Neural progenitor cell (in vitro differentiated cells): ENCODE results near the gene EPYC. TPM values are rescaled to one million over a fixed set of nuclear protein-coding genes. Genes with fewer than 3 reads are reported as not detected.

Experiments used
- DNase-seq: peaks from one replicate; pipeline ENCODE4 v3.0.0-alpha.2; 2016; ENCODE audit warnings: low spot score
- H2AFZ ChIP-seq: fragments of 200-600 bp; sonication (generic); replicated peaks from 2 replicates; pipeline ENCODE4 v1.6.1; 2016; ENCODE audit warnings: antibody characterized with exemption
- H3F3A ChIP-seq: fragments of 200-600 bp; sonication (generic); 2 replicates; pipeline ENCODE4 v1.6.1; 2016; ENCODE audit warnings: antibody characterized with exemption, low read depth
- H3K27ac ChIP-seq: fragments of 200-600 bp; sonication (generic); 2 replicates; pipeline ENCODE4 v1.5.1; 2016; ENCODE audit warnings: mild to moderate bottlenecking
- H3K27me3 ChIP-seq: fragments of 200-600 bp; sonication (generic); 2 replicates; pipeline ENCODE4 v1.6.1; 2016; ENCODE audit warnings: mild to moderate bottlenecking, moderate library complexity
- H3K36me3 ChIP-seq: fragments of 200-600 bp; sonication (generic); 2 replicates; pipeline ENCODE4 v1.5.1; 2016
- H3K4me1 ChIP-seq: fragments of 200-600 bp; sonication (generic); 2 replicates; pipeline ENCODE4 v1.6.1; 2016; ENCODE audit warnings: mixed run types
- H3K4me2 ChIP-seq: fragments of 200-600 bp; sonication (generic); 2 replicates; pipeline ENCODE4 v1.6.1; 2016
- H3K4me3 ChIP-seq: fragments of 200-600 bp; sonication (generic); 2 replicates; pipeline ENCODE4 v1.5.1; 2016
- H3K79me2 ChIP-seq: fragments of 200-600 bp; sonication (generic); 2 replicates; pipeline ENCODE4 v1.6.1; 2016; ENCODE audit warnings: low read depth
- H3K9ac ChIP-seq: fragments of 200-600 bp; sonication (generic); 2 replicates; pipeline ENCODE4 v1.6.1; 2016
- H3K9me3 ChIP-seq: fragments of 200-600 bp; sonication (generic); 2 replicates; pipeline ENCODE4 v1.5.1; 2016; ENCODE audit warnings: low read depth
- H4K20me1 ChIP-seq: fragments of 200-600 bp; sonication (generic); 2 replicates; pipeline ENCODE4 v1.6.1; 2016; ENCODE audit warnings: low read depth
- H3K27ac Mint-ChIP-seq: 3 replicates; pipeline ENCODE4 v1.8.0; 2021; ENCODE audit warnings: mixed read lengths
- H3K27me3 Mint-ChIP-seq: 2 replicates; pipeline ENCODE4 v1.8.0; 2022; ENCODE audit warnings: low read depth, mild to moderate bottlenecking, inconsistent platforms, moderate library complexity, mixed read lengths; ENCODE audit not compliant: insufficient read depth
- H3K36me3 Mint-ChIP-seq: 3 replicates; pipeline ENCODE4 v1.8.0; 2021; ENCODE audit warnings: mixed read lengths
- H3K4me1 Mint-ChIP-seq: 3 replicates; pipeline ENCODE4 v1.8.0; 2021; ENCODE audit warnings: mixed read lengths
- H3K4me3 Mint-ChIP-seq: 3 replicates; pipeline ENCODE4 v1.8.0; 2021; ENCODE audit warnings: mild to moderate bottlenecking, moderate library complexity, mixed read lengths
- H3K9me3 Mint-ChIP-seq: 3 replicates; pipeline ENCODE4 v1.8.0; 2020; ENCODE audit warnings: mixed read lengths
- EZH2 ChIP-seq: fragments of 200-600 bp; sonication (generic); IDR thresholded peaks from 2 replicates; pipeline ENCODE4 v1.6.1; 2017; ENCODE audit warnings: antibody characterized with exemption, mild to moderate bottlenecking, moderate library complexity
- EZH2phosphoT487 ChIP-seq: fragments of 200-600 bp; sonication (generic); IDR thresholded peaks from 2 replicates; pipeline ENCODE4 v1.6.1; 2017; ENCODE audit warnings: antibody characterized with exemption
- total RNA-seq: library from RNA; depleted of rRNA; stranded (reverse); fragments of >200 nt; gene quantifications from 2 replicates; pipeline ENCODE4 v1.2.3, GENCODE V29; 2015; ENCODE audit warnings: low replicate concordance
- TF ChIP-seq, protein P1 (sequence below): fragments of 200-600 bp; sonication (generic); IDR thresholded peaks from 2 replicates; pipeline ENCODE4 v1.5.1; 2017; ENCODE audit warnings: antibody characterized with exemption, mild to moderate bottlenecking

Gene EPYC
- total RNA-seq, 1 donor from 2014 or later = not detected

DNA sequence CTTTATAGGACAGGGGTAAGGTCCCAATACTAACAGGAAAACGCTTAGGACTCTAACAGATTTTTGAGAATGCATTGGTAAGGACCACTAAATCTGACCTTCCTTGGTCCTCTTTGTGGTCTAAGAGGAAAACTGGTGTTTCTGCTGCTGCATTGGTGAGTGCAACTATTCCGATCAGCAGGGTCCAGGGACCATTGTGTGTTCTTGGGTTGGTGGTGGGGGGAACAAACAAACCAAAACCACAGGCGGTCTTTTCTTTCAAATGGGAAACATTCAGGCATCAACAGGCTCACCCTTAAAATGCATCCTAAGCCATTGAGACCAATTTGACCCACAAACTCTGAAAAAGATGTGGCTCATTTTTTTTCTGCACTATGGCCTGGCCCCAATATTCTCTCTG is 20.7 kb downstream of the EPYC start:
- Histone ChIP-seq H2AFZ (no peak overlapping the region), H3K4me3 (no peak overlapping the region), H4K20me1 (no peaks in the 10 kb centered on the region), H3K79me2 (no peaks in the 10 kb centered on the region), H3K4me2 (no peak overlapping the region), H3K27ac (no peak overlapping the region), H3K4me1 (no peaks in the 10 kb centered on the region), H3K36me3 (no peaks in the 10 kb centered on the region), H3F3A (no peaks in the 10 kb centered on the region), H3K9me3 (no peaks in the 10 kb centered on the region), H3K9ac (no peak overlapping the region), H3K27me3 (no peaks in the 10 kb centered on the region)
- Mint-ChIP-seq H3K4me1 (peaks cover 9% of the 10 kb centered on the region), H3K4me3 (no peak overlapping the region), H3K9me3 (peaks cover 6% of the 10 kb centered on the region), H3K27me3 (no peaks in the 10 kb centered on the region), H3K36me3 (peaks cover 3% of the 10 kb centered on the region), H3K27ac (no peak overlapping the region)
- TF ChIP-seq, protein P1, sequence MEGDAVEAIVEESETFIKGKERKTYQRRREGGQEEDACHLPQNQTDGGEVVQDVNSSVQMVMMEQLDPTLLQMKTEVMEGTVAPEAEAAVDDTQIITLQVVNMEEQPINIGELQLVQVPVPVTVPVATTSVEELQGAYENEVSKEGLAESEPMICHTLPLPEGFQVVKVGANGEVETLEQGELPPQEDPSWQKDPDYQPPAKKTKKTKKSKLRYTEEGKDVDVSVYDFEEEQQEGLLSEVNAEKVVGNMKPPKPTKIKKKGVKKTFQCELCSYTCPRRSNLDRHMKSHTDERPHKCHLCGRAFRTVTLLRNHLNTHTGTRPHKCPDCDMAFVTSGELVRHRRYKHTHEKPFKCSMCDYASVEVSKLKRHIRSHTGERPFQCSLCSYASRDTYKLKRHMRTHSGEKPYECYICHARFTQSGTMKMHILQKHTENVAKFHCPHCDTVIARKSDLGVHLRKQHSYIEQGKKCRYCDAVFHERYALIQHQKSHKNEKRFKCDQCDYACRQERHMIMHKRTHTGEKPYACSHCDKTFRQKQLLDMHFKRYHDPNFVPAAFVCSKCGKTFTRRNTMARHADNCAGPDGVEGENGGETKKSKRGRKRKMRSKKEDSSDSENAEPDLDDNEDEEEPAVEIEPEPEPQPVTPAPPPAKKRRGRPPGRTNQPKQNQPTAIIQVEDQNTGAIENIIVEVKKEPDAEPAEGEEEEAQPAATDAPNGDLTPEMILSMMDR = no peak
- TF ChIP-seq EZH2phosphoT487 (no peak), EZH2 (no peak)
- peak; percentile 23 for DNase-seq

DNA sequence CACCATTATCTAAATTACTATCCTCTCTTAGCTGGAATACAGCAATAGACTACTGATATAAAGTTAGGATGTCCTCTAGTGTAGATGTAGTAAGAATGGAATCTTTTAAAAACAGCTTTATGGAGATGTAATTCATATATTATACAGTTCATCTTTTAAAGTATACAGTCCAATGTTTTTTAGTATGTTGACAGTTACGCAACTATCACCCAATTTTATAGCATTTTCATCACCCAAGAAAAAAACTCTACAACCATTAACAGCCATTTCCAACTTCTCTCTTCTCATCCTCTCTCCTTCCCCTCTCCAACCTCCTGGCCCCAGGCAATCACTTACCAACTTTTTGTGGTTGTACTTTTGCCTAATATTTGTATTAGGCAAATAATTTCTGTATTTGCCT is 22.6 kb downstream of the EPYC start:
- H3K9ac ChIP-seq = no peak overlapping the region
- DNase-seq = no peak
- Mint-ChIP-seq H3K27ac (no peak overlapping the region), H3K4me3 (no peak overlapping the region), H3K9me3 (peaks cover 6% of the 10 kb centered on the region), H3K36me3 (peaks cover 2% of the 10 kb centered on the region), H3K4me1 (peaks cover 9% of the 10 kb centered on the region), H3K27me3 (no peaks in the 10 kb centered on the region)
- no peaks in the 10 kb centered on the region for H3K4me1 ChIP-seq
- TF ChIP-seq EZH2 = no peak
- TF ChIP-seq, protein P1 = no peak
- no peak for TF ChIP-seq EZH2phosphoT487
- H3F3A ChIP-seq = no peaks in the 10 kb centered on the region
- no peaks in the 10 kb centered on the region for H3K79me2 ChIP-seq
- no peaks in the 10 kb centered on the region for H3K9me3 ChIP-seq
- no peaks in the 10 kb centered on the region for H3K36me3 ChIP-seq
- H3K27ac ChIP-seq = no peak overlapping the region
- H3K4me3 ChIP-seq = no peak overlapping the region
- H3K27me3 ChIP-seq = no peaks in the 10 kb centered on the region
- no peak overlapping the region for H2AFZ ChIP-seq
- no peaks in the 10 kb centered on the region for H4K20me1 ChIP-seq
- no peak overlapping the region for H3K4me2 ChIP-seq

DNA sequence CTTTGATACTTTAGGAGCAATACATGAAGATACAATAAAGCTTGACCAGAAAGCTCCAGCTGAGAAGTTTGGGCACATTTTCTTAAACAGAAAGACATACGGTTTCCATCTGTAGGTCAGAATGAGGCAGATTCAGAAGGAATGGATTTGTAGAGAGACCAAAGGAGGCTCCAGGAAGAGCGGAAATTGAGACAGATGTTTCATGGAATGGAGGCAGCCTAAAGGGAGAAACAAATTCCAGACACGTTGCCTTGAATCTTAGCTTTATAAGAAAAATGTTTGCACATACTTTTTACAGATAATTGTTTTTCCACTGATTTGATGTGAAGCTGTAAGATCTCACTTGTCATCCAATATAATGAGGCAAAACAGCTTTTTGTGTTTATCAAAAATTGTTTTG is 24.8 kb downstream of the EPYC start:
- Histone ChIP-seq H3K27me3 (no peaks in the 10 kb centered on the region), H3F3A (no peaks in the 10 kb centered on the region), H3K4me1 (no peaks in the 10 kb centered on the region), H3K27ac (no peak overlapping the region), H3K9ac (no peak overlapping the region), H3K9me3 (no peaks in the 10 kb centered on the region), H3K36me3 (no peaks in the 10 kb centered on the region), H3K4me3 (no peak overlapping the region), H4K20me1 (no peaks in the 10 kb centered on the region), H3K79me2 (no peaks in the 10 kb centered on the region), H2AFZ (no peak overlapping the region), H3K4me2 (no peak overlapping the region)
- peaks cover 9% of the 10 kb centered on the region for H3K4me1 Mint-ChIP-seq
- H3K27me3 Mint-ChIP-seq = no peaks in the 10 kb centered on the region
- TF ChIP-seq EZH2phosphoT487 (no peak), EZH2 (no peak)
- TF ChIP-seq, protein P1 = no peak
- no peak overlapping the region for H3K4me3 Mint-ChIP-seq
- H3K27ac Mint-ChIP-seq = no peak overlapping the region
- no peak for DNase-seq
- no peaks in the 10 kb centered on the region for H3K36me3 Mint-ChIP-seq
- H3K9me3 Mint-ChIP-seq = no peaks in the 10 kb centered on the region
